Gastroesophageal sphincter (tissue), 3 donors: ENCODE data around the gene TRMT61A.

Experiments used
- CTCF ChIP-seq, 4 experiments: fragments of 200-600 bp in 2 of 4; fragments of 450-650 bp in 2 of 4; sonication (generic) in 1 of 4; IDR thresholded peaks; one replicate each; pipeline ENCODE4 v1.5.1; 2017 to 2019; ENCODE audit warnings: antibody characterized with exemption in 4 of 4, mild to moderate bottlenecking in 2 of 4, moderate library complexity in 2 of 4
- EP300 ChIP-seq: sonication (generic); formaldehyde crosslinking; IDR thresholded peaks from one replicate; pipeline ENCODE4 v1.6.1; 2017; ENCODE audit warnings: antibody characterized with exemption, mild to moderate bottlenecking
- POLR2A ChIP-seq, 2 donors: fragments of 450-650 bp; IDR thresholded peaks; one replicate each; pipeline ENCODE4 v1.6.1; 2017; ENCODE audit warnings: antibody characterized with exemption in 2 of 2, mild to moderate bottlenecking in 2 of 2, moderate library complexity in 1 of 2

- no peak for TF ChIP-seq CTCF (IDR thresholded peaks at IDR 0.05)
- TF ChIP-seq POLR2A (IDR thresholded peaks at IDR 0.05), result no peak
- TF ChIP-seq EP300, result no peak
Observed at GRCh38 chr14:103574104-103574503, 45.1 kb downstream of the TRMT61A start.
